Calu3 (cell line): Measurements from ENCODE around the gene APOE. TPM values are rescaled to one million over a fixed set of nuclear protein-coding genes. Genes with fewer than 3 reads are reported as not detected.

ENCODE experiments used
- BruUV-seq: library from RNA; stranded (reverse); fragments of 400-500 nt; replicated peaks from 2 replicates; lab custom pipeline; 2021; lab: Mats Ljungman, UMichigan
- CTCF ChIA-PET: fragments of 300-600 bp; sonication (Branson Sonifier 250); formaldehyde crosslinking; loops from one replicate; lab custom pipeline; 2022; ENCODE audit warnings: antibody characterized with exemption; lab: Charles Lee
- DNase-seq: peaks from one replicate; pipeline ENCODE4 v3.0.0; 2022
- H3K27ac Mint-ChIP-seq: one replicate; pipeline ENCODE4 v1.8.0; 2022; ENCODE audit warnings: mixed read lengths; ENCODE audit not compliant: unreplicated experiment
- H3K27me3 Mint-ChIP-seq: one replicate; pipeline ENCODE4 v1.8.0; 2022; ENCODE audit warnings: mixed read lengths; ENCODE audit not compliant: unreplicated experiment
- H3K36me3 Mint-ChIP-seq: one replicate; pipeline ENCODE4 v1.8.0; 2022; ENCODE audit warnings: mild to moderate bottlenecking, moderate library complexity, mixed read lengths; ENCODE audit not compliant: insufficient read depth, unreplicated experiment
- H3K4me1 Mint-ChIP-seq: one replicate; pipeline ENCODE4 v1.8.0; 2022; ENCODE audit warnings: mild to moderate bottlenecking, low read depth, mixed read lengths; ENCODE audit not compliant: unreplicated experiment
- H3K4me3 Mint-ChIP-seq: one replicate; pipeline ENCODE4 v1.8.0; 2022; ENCODE audit warnings: mild to moderate bottlenecking, low read depth, moderate library complexity, mixed read lengths; ENCODE audit not compliant: unreplicated experiment
- H3K9me3 Mint-ChIP-seq: one replicate; pipeline ENCODE4 v1.8.0; 2022; ENCODE audit warnings: low read depth, mixed read lengths; ENCODE audit not compliant: unreplicated experiment
- CTCF ChIP-seq: fragments of 200-600 bp; IDR thresholded peaks from one replicate; pipeline ENCODE4 v1.8.0; 2022; ENCODE audit warnings: antibody characterized with exemption; ENCODE audit not compliant: unreplicated experiment
- intact Hi-C: fragments of 100-400 bp; cut with micrococcal nuclease; formaldehyde crosslinking; loops from one replicate; pipeline ENCODE4 v1.10.0; 2022; ENCODE audit not compliant: unreplicated experiment
- total RNA-seq: library from RNA; stranded (reverse); gene quantifications from 2 replicates; pipeline ENCODE4 v1.2.3, GENCODE V29; 2022

The APOE gene
- total RNA-seq, 1 experiment from 2014 or later = 1.1 TPM

DNA sequence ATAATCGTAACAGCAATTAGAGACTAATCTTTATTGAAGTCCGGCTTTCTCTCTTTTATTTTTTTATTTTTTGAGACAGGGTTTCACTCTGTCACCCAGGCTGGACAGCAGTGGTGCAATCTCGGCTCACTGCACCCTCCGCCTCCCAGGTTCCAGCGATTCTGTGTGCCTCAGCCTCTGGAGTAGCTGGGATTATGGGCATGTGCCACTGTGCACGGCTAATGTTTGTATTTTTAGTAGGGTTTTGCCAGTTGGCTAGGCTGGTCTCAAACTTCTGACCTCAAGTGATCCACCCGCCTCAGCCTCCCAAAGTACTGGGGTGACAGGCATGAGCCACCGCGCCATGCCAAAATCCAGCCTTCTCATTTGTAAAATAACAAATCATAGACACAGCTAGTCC, 44.0 kb downstream of the APOE start:
- Mint-ChIP-seq H3K4me3 (no peak overlapping the region), H3K27me3 (peaks cover 10% of the 10 kb centered on the region), H3K9me3 (no peaks in the 10 kb centered on the region), H3K36me3 (peaks cover 10% of the 10 kb centered on the region), H3K27ac (no peak overlapping the region), H3K4me1 (no peaks in the 10 kb centered on the region)
- CTCF ChIA-PET = no interaction called here
- no TSS peak for BruUV-seq
- intact Hi-C loops = no loop called here
- DNase-seq = no peak
- TF ChIP-seq CTCF = no peak

DNA sequence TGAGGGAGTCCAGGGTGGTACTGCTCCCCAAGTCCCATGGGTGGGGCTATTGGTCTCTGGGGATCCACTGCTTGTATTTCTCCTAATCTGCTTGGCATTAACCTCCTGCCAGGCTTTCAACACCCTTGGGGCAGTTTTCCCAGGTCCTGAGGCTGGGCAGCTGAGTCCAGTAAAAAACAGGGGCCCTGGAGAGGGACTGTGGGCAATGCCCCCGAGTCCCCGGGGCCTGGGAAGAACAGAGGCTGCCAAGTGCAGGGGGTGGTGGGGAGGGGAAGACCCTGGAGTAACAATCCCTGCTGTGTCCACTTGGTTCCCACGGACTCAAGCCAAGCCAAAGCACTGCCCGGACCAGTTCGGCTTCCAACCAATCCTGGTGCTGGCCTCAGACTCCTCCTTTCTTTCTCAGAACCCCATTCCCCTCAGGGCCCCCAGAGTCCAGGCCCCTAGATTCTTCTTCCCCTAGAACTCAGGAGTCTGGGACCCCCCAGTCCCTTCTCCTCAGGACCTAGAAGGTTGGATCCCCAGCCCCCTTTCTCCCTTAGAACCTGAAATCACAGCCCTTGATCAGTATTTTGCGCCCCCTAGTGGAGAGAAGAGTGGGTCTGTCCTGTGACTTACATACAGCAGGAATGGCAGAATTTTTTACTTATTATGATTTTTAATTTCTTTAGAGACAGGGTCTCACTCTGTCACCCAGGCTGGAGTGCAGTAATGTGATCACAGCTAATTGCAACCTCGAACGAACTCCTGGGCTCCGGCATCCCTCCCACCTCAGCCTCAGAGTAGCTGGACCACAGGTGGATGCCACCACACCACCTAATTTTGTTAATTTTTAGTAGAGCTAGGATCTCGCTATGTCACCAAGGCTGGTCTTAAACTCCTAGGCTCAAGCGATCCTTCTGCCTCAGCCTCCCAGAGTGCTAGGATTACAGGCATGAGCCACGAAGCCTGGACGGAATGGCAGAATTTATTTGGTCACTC, 45.9 kb downstream of the APOE start:
- H3K27me3 Mint-ChIP-seq = no peaks in the 10 kb centered on the region

DNA sequence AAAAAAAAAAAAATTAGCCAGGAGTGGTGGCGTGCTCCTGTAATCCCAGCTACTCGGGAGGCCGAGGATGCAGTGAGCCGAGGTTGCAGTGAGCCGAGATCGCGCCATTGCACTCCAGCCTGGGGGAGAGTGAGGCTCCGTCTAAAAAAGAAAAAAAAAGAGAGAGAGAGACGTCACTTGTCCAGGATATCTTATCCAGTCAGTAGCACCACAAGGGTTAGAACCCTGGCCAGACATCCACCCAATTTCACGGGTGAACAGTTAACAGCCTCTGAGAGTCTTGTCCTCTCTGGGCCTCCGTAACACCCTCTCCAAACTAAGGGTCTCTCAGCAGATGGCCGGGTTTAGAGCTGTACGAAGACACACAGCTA, 48.7 kb downstream of the APOE start:
- DNase-seq = no peak
- TF ChIP-seq CTCF = no peak
- intact Hi-C loops = no loop called here
- Mint-ChIP-seq H3K27me3 (no peaks in the 10 kb centered on the region), H3K9me3 (no peaks in the 10 kb centered on the region), H3K27ac (peak overlapping the region; percentile 96), H3K4me3 (peak overlapping the region; percentile 88), H3K4me1 (peaks cover 16% of the 10 kb centered on the region), H3K36me3 (peaks cover 28% of the 10 kb centered on the region)
- no TSS peak for BruUV-seq
- CTCF ChIA-PET = interaction anchor here (0.7 to 1.6 kb wide), 4 partner anchors 27 to 230 kb away, joined by 3 to 4 read pairs (median 4); partner anchors contain the start of gene APOE

More for the DNA sequence above, 45.9 kb downstream of the APOE start:
- BruUV-seq = no TSS peak
- Mint-ChIP-seq H3K27ac (no peak overlapping the region), H3K4me1 (no peaks in the 10 kb centered on the region), H3K9me3 (no peaks in the 10 kb centered on the region), H3K36me3 (peaks cover 28% of the 10 kb centered on the region), H3K4me3 (no peak overlapping the region)
- CTCF ChIA-PET = interaction anchor here (0.6 to 0.8 kb wide), 3 partner anchors 47 to 156 kb away, joined by 3 read pairs; no protein-coding TSS in a partner anchor
- peak; percentile 94 for TF ChIP-seq CTCF
- DNase-seq = peak; percentile 77
- intact Hi-C loops = loop anchor here (1.0 kb wide), 1 partner anchor 48 kb away; no protein-coding TSS in a partner anchor

DNA sequence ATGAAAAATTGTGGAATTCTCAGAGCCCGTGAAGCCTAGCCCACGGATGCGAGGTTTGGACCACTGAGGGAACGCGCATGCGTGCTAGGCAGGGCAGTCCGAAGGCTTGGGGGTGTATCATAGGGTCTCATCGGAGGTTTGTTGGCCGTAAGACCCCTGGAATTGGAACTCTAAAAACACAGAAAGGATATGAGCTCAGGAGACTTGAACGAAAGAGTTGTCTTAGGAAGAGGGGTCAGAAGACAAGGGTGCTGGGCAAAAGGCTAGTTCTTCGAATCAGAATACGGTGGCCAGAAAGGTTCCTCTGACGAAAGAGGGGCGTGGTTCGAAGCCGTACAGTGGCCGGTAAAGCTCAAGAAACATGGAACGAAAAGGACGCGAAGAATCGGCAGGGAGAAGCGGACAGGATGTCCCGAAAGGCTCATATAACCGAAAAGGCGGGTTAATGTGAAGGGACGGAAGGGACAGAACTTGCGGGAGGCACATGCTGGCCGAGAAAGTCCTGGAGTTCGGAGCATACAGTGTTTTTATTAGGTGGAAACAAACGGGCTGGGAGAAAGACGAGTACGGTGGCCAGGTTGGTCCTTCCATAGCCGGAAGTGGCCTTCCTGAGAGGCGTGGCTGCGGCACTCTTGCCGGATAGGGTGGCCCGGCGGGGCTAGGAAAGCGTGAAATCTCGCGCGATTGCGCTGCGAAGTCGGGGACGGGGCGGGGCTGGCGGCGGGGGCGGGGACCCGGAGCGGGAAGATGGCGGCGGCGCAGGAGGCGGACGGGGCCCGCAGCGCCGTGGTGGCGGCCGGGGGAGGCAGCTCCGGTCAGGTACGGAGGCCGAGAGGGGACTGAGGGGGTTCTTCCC, 49.3 kb downstream of the APOE start, which contains the start of gene CLPTM1:
Gene CLPTM1 (plus strand): TSS at position 732 of the 856 bp plus-strand sequence. CDS start 16 bp downstream, at position 748.
- peaks cover 28% of the 10 kb centered on the region for H3K36me3 Mint-ChIP-seq
- TF ChIP-seq CTCF = no peak
- DNase-seq = peak; percentile 98
- TSS peak; percentile 87 for BruUV-seq
- H3K4me1 Mint-ChIP-seq = peaks cover 16% of the 10 kb centered on the region
- intact Hi-C loops = no loop called here
- H3K9me3 Mint-ChIP-seq = no peaks in the 10 kb centered on the region
- no peaks in the 10 kb centered on the region for H3K27me3 Mint-ChIP-seq
- H3K27ac Mint-ChIP-seq = peak within 1 kb of the TSS; percentile 96
- peak within 1 kb of the TSS; percentile 88 for H3K4me3 Mint-ChIP-seq
- CTCF ChIA-PET = interaction anchor here (0.6 to 1.6 kb wide), 5 partner anchors 44 to 231 kb away, joined by 3 to 4 read pairs (median 3); partner anchors contain the start of gene APOE
